Lower leg skin (tissue), 4 donors: ENCODE data around the gene ABHD17A. TPM values are rescaled to one million over a fixed set of nuclear protein-coding genes. Genes with fewer than 3 reads are reported as not detected.
"Not testable (repeated sequence)": the region's sequence is repeated elsewhere in the genome, so short reads cannot be mapped to it uniquely, and the experiment has no call there.

Experiments
- DNase-seq, 2 donors: peaks; one replicate each; pipeline ENCODE4 v3.0.0-alpha.2; 2019; ENCODE audit warnings: low spot score in 2 of 2
- H3K4me3 ChIP-seq: fragments of 200-600 bp; sonication (generic); 2 replicates; pipeline ENCODE4 v1.5.1; 2017; ENCODE audit warnings: mild to moderate bottlenecking, low read depth; ENCODE audit not compliant: poor library complexity, severe bottlenecking
- POLR2A ChIP-seq, 2 donors: fragments of 450-650 bp; IDR thresholded peaks; one replicate each; pipeline ENCODE4 v1.6.1; 2016 to 2017; ENCODE audit warnings: antibody characterized with exemption in 2 of 2, mild to moderate bottlenecking in 1 of 2, moderate library complexity in 1 of 2
- WGBS, 2 donors: methylation state at CpG; one replicate each; pipeline ENCODE4 v1.1.5; 2018; 5-methylcytosine and 5-hydroxymethylcytosine counted together
- intact Hi-C: fragments of 100-400 bp; cut with DNase I; formaldehyde crosslinking; loops from one replicate; pipeline ENCODE4 v1.15.0; 2023; ENCODE audit warnings: low total_unique reads
- total RNA-seq, 4 donors: library from RNA; depleted of rRNA; stranded (reverse); fragments of >200 nt; gene quantifications; one replicate each; pipeline ENCODE4 v1.1.0, GENCODE V29; 2016
- TF ChIP-seq, protein P1 (sequence below), 3 donors: fragments of 450-650 bp; IDR thresholded peaks; one replicate each; pipeline ENCODE4 v1.5.1; 2016; ENCODE audit warnings: antibody characterized with exemption in 3 of 3, mild to moderate bottlenecking in 3 of 3, moderate library complexity in 2 of 3

Gene ABHD17A
- total RNA-seq = 100 to 1,000 TPM; 154 to 201 (median 186) TPM

- intact Hi-C loops = not testable (repeated sequence)
- peak; percentile 92 to 99 for DNase-seq
- 26 to 38% methylated on average over 24 to 34 of the region's 46 CpGs for WGBS, 2 donors
- H3K4me3 ChIP-seq = peak within 1 kb of the TSS; percentile 84
Measured at GRCh38 chr19:1885398-1886119, at the start of gene ABHD17A. Gene ABHD17A (minus strand): TSS chr19:1885496. CDS start chr19:1881566, 3,930 bp downstream.

- no peak overlapping the region for H3K4me3 ChIP-seq
- WGBS, 2 donors = 87 to 92% methylated on average over 8 of the region's 8 CpGs
- DNase-seq = no peak
- TF ChIP-seq POLR2A (IDR thresholded peaks at IDR 0.05) = no peak
- TF ChIP-seq, protein P1, sequence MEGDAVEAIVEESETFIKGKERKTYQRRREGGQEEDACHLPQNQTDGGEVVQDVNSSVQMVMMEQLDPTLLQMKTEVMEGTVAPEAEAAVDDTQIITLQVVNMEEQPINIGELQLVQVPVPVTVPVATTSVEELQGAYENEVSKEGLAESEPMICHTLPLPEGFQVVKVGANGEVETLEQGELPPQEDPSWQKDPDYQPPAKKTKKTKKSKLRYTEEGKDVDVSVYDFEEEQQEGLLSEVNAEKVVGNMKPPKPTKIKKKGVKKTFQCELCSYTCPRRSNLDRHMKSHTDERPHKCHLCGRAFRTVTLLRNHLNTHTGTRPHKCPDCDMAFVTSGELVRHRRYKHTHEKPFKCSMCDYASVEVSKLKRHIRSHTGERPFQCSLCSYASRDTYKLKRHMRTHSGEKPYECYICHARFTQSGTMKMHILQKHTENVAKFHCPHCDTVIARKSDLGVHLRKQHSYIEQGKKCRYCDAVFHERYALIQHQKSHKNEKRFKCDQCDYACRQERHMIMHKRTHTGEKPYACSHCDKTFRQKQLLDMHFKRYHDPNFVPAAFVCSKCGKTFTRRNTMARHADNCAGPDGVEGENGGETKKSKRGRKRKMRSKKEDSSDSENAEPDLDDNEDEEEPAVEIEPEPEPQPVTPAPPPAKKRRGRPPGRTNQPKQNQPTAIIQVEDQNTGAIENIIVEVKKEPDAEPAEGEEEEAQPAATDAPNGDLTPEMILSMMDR (IDR thresholded peaks at IDR 0.05) = no peak
- intact Hi-C loops = no loop called here
Measured at GRCh38 chr19:1933942-1934341, 48.6 kb upstream of the ABHD17A start.

GRCh38 chr19:1933244-1933643 is 47.9 kb upstream of the ABHD17A start:
- DNase-seq = no peak
- no peak for TF ChIP-seq POLR2A (IDR thresholded peaks at IDR 0.05)
- TF ChIP-seq, protein P1 (IDR thresholded peaks at IDR 0.05) = no peak
- H3K4me3 ChIP-seq = no peak overlapping the region
- 78 to 84% methylated on average over 7 of the region's 7 CpGs for WGBS, 2 donors
- intact Hi-C loops = no loop called here

GRCh38 chr19:1932395-1932794 is 47.1 kb upstream of the ABHD17A start:
- TF ChIP-seq, protein P1 (IDR thresholded peaks at IDR 0.05) = no peak
- no peak for TF ChIP-seq POLR2A (IDR thresholded peaks at IDR 0.05)
- intact Hi-C loops = no loop called here

GRCh38 chr19:1931445-1931844 is 46.1 kb upstream of the ABHD17A start:
- intact Hi-C loops = no loop called here
- DNase-seq = no peak
- H3K4me3 ChIP-seq = no peak overlapping the region
- 92 to 93% methylated on average over 1 of the region's 1 CpG for WGBS, 2 donors
- TF ChIP-seq, protein P1 (IDR thresholded peaks at IDR 0.05) = no peak
- TF ChIP-seq POLR2A (IDR thresholded peaks at IDR 0.05) = no peak

More at GRCh38 chr19:1932395-1932794, 47.1 kb upstream of the ABHD17A start:
- DNase-seq = no peak
- H3K4me3 ChIP-seq = no peak overlapping the region
- WGBS, 2 donors = 88 to 93% methylated on average over 8 of the region's 8 CpGs

DNA sequence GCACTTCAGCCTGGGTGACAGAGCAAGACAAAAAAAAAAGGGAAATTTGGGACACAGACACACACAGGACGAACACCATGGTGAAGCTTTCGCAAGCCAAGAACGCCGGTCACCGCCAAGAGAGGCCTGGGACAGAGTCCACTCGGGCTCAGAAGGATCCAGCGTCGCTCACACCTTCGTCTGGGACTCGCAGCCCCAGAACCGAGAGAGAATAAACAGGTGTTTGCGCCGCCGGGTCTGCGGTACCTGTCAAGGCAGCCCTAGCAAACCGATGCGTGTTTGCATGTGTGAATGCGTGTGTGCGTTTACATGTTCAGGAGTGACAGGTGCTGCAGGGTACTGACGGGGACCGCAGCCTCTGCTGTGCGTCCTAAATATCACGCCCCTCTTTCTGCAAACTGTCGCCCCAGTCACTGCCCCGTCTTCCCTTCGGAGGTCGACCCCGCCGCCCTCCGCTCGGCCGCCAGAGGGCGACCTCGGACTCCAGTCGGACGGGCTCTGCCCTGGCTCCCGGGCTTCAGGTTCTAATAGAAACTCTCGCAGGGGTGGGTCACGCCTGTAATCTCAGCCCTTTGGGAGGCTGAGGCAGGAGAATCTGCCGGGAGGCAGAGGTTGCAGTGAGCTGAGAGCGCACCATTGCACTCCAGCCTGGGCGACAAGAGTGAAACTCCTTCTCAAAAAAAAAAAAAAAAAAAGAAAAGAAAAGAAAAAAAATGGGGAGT is 43.9 kb upstream of the ABHD17A start:
- 11% methylated on average over 40 to 42 of the region's 42 CpGs for WGBS, 2 donors
- peak; percentile 60 to 94 for DNase-seq
- H3K4me3 ChIP-seq = no peak overlapping the region
- no peak for TF ChIP-seq POLR2A (IDR thresholded peaks at IDR 0.05)
- TF ChIP-seq, protein P1 (IDR thresholded peaks at IDR 0.05) = peak in 1 of 3 donors; percentile 67
- intact Hi-C loops = loop anchor here (5.0 kb wide), 1 partner anchor 143 kb away; no protein-coding TSS in a partner anchor
